ENCODE measurements around the gene FAM193B. TPM values are rescaled to one million over a fixed set of nuclear protein-coding genes. Genes with fewer than 3 reads are reported as not detected.

The FAM193B gene
- total and polyA plus RNA-seq, 2 of the 13 experiments (the other 11 are each of a cell fraction or from before 2014, with no cell fraction given), result 21.2 to 40.9 TPM

DNA sequence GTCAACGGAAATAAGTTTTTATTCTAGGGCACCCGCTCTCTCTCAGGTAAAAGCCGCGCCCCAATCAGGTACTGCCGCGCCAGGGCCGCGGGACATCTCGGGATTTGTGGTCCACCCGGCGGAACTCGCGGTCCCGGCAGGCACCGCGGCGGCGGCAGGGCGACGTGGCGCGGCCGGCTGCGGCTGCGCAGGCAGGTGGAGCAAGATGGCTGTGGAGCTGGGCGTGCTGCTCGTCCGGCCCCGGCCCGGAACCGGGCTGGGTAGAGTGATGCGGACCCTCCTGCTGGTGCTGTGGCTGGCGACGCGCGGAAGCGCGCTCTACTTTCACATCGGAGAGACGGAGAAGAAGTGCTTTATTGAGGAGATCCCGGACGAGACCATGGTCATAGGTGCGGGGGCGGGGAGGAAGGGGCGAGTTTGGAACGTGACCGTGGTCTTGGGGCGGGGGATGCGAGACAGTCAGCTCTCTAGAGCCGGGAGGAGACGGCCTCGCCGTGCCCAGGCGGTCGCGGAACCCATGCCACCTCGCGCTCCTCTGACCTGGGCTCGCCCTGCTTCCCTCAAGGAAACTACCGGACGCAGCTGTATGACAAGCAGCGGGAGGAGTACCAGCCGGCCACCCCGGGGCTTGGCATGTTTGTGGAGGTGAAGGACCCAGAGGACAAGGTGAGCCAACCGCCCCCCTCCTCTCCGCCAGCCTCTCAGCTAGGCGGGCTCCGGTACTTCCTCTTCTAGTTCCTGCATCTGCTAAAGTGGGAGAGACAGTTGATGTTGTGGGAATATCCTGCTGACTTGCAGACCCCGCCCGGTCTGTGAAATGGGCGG, 37.9 kb upstream of the FAM193B start, which contains the start of gene TMED9 (continued):
- 0 out of 2 replicates have a peak, but pooled peaks have one; percentile 22 for TF ChIP-seq ZNF263 (CRISPR knock-in tag; IDR thresholded peaks at IDR 0.05)
- 0 out of 2 replicates have a peak, but pooled peaks have one; percentile 31 for TF ChIP-seq SAFB2 (CRISPR knock-in tag; IDR thresholded peaks at IDR 0.05; ENCODE audit: borderline replicate concordance, low read depth)
- 0 out of 2 replicates have a peak, but pooled peaks have one; percentile 28 for TF ChIP-seq ZBTB1 (CRISPR knock-in tag; IDR thresholded peaks at IDR 0.05; ENCODE audit: borderline replicate concordance)
- TF ChIP-seq, protein P1, sequence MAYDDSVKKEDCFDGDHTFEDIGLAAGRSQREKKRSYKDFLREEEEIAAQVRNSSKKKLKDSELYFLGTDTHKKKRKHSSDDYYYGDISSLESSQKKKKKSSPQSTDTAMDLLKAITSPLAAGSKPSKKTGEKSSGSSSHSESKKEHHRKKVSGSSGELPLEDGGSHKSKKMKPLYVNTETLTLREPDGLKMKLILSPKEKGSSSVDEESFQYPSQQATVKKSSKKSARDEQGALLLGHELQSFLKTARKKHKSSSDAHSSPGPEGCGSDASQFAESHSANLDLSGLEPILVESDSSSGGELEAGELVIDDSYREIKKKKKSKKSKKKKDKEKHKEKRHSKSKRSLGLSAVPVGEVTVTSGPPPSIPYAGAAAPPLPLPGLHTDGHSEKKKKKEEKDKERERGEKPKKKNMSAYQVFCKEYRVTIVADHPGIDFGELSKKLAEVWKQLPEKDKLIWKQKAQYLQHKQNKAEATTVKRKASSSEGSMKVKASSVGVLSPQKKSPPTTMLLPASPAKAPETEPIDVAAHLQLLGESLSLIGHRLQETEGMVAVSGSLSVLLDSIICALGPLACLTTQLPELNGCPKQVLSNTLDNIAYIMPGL (CRISPR knock-in tag; IDR thresholded peaks at IDR 0.05; ENCODE audit: borderline replicate concordance in 1 of 2, low read depth in 1 of 2), result peak; percentile 64 to 66; a peak in 2 of 4 replicates
- TF ChIP-seq, protein P2, sequence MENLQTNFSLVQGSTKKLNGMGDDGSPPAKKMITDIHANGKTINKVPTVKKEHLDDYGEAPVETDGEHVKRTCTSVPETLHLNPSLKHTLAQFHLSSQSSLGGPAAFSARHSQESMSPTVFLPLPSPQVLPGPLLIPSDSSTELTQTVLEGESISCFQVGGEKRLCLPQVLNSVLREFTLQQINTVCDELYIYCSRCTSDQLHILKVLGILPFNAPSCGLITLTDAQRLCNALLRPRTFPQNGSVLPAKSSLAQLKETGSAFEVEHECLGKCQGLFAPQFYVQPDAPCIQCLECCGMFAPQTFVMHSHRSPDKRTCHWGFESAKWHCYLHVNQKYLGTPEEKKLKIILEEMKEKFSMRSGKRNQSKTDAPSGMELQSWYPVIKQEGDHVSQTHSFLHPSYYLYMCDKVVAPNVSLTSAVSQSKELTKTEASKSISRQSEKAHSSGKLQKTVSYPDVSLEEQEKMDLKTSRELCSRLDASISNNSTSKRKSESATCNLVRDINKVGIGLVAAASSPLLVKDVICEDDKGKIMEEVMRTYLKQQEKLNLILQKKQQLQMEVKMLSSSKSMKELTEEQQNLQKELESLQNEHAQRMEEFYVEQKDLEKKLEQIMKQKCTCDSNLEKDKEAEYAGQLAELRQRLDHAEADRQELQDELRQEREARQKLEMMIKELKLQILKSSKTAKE (CRISPR knock-in tag; IDR thresholded peaks at IDR 0.05; ENCODE audit: borderline replicate concordance), result 0 out of 2 replicates have a peak, but pooled peaks have one; percentile 30
- TF ChIP-seq FOXJ3 (CRISPR knock-in tag; IDR thresholded peaks at IDR 0.05; ENCODE audit: borderline replicate concordance), result no peak
- TF ChIP-seq ZNF724P (CRISPR knock-in tag; IDR thresholded peaks at IDR 0.05; ENCODE audit: borderline replicate concordance), result peak; percentile 90
- TF ChIP-seq, protein P3, sequence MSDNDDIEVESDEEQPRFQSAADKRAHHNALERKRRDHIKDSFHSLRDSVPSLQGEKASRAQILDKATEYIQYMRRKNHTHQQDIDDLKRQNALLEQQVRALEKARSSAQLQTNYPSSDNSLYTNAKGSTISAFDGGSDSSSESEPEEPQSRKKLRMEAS (IDR thresholded peaks at IDR 0.05), result peak; percentile 73; the same call in 1 of the 2 replicates
- TF ChIP-seq, protein P4, sequence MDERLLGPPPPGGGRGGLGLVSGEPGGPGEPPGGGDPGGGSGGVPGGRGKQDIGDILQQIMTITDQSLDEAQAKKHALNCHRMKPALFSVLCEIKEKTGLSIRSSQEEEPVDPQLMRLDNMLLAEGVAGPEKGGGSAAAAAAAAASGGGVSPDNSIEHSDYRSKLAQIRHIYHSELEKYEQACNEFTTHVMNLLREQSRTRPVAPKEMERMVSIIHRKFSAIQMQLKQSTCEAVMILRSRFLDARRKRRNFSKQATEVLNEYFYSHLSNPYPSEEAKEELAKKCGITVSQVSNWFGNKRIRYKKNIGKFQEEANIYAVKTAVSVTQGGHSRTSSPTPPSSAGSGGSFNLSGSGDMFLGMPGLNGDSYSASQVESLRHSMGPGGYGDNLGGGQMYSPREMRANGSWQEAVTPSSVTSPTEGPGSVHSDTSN (CRISPR knock-in tag; IDR thresholded peaks at IDR 0.05), result no peak
- 0 out of 2 replicates have a peak, but pooled peaks have one; percentile 18 for TF ChIP-seq KLF11 (CRISPR knock-in tag; IDR thresholded peaks at IDR 0.05)
- TF ChIP-seq MYC (CRISPR knock-in tag; IDR thresholded peaks at IDR 0.05; ENCODE audit: borderline replicate concordance), result peak; percentile 84; the same call in 1 of the 2 replicates
- TF ChIP-seq, protein P5, sequence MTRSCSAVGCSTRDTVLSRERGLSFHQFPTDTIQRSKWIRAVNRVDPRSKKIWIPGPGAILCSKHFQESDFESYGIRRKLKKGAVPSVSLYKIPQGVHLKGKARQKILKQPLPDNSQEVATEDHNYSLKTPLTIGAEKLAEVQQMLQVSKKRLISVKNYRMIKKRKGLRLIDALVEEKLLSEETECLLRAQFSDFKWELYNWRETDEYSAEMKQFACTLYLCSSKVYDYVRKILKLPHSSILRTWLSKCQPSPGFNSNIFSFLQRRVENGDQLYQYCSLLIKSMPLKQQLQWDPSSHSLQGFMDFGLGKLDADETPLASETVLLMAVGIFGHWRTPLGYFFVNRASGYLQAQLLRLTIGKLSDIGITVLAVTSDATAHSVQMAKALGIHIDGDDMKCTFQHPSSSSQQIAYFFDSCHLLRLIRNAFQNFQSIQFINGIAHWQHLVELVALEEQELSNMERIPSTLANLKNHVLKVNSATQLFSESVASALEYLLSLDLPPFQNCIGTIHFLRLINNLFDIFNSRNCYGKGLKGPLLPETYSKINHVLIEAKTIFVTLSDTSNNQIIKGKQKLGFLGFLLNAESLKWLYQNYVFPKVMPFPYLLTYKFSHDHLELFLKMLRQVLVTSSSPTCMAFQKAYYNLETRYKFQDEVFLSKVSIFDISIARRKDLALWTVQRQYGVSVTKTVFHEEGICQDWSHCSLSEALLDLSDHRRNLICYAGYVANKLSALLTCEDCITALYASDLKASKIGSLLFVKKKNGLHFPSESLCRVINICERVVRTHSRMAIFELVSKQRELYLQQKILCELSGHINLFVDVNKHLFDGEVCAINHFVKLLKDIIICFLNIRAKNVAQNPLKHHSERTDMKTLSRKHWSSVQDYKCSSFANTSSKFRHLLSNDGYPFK (CRISPR knock-in tag; IDR thresholded peaks at IDR 0.05; ENCODE audit: borderline replicate concordance), result peak; percentile 31; the same call in 1 of the 2 replicates
- 0 out of 2 replicates have a peak, but pooled peaks have one; percentile 44 for TF ChIP-seq KMT2B (CRISPR knock-in tag; IDR thresholded peaks at IDR 0.05)
- peak; percentile 41; the same call in 1 of the 2 replicates for TF ChIP-seq ZNF614 (CRISPR knock-in tag; IDR thresholded peaks at IDR 0.05; ENCODE audit: borderline replicate concordance)
- 0 out of 2 replicates have a peak, but pooled peaks have one; percentile 72 for TF ChIP-seq ZNF564 (CRISPR knock-in tag; IDR thresholded peaks at IDR 0.05)
- TF ChIP-seq, protein P6, sequence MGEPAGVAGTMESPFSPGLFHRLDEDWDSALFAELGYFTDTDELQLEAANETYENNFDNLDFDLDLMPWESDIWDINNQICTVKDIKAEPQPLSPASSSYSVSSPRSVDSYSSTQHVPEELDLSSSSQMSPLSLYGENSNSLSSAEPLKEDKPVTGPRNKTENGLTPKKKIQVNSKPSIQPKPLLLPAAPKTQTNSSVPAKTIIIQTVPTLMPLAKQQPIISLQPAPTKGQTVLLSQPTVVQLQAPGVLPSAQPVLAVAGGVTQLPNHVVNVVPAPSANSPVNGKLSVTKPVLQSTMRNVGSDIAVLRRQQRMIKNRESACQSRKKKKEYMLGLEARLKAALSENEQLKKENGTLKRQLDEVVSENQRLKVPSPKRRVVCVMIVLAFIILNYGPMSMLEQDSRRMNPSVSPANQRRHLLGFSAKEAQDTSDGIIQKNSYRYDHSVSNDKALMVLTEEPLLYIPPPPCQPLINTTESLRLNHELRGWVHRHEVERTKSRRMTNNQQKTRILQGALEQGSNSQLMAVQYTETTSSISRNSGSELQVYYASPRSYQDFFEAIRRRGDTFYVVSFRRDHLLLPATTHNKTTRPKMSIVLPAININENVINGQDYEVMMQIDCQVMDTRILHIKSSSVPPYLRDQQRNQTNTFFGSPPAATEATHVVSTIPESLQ (CRISPR knock-in tag; conservative IDR thresholded peaks at IDR 0.05), result no peak
- no peak for TF ChIP-seq TCF7 (IDR thresholded peaks at IDR 0.05; ENCODE audit: low read depth)
